Endothelial cell of umbilical vein (primary cell): ENCODE results near the gene H1-8. TPM values are rescaled to one million over a fixed set of nuclear protein-coding genes. Genes with fewer than 3 reads are reported as not detected.

Source experiments
- BruUV-seq: library from RNA; stranded (reverse); fragments of 400-500 nt; replicated peaks from 2 replicates; lab custom pipeline; 2021; lab: Mats Ljungman, UMichigan
- CTCF ChIA-PET: fragments of 300-600, 350-600 bp; sonication (Branson Sonifier 250); formaldehyde crosslinking; loops from one replicate; lab custom pipeline; 2021; ENCODE audit warnings: antibody characterized with exemption, inconsistent platforms; lab: Charles Lee
- POLR2A ChIA-PET: fragments of 300-600, 350-600 bp; sonication (Branson Sonifier 250); formaldehyde crosslinking; loops from one replicate; lab custom pipeline; 2021; ENCODE audit warnings: antibody characterized with exemption, inconsistent platforms; lab: Charles Lee
- DNase-seq: peaks from one replicate; pipeline ENCODE4 v3.0.0-alpha.2; 2011; ENCODE audit warnings: low read depth, low spot score
- FAIRE-seq: peaks from 2 replicates; lab custom pipeline; 2011; peaks lifted over from hg19 to GRCh38; lab: Jason Lieb, UNC
- H2AFZ ChIP-seq: 2 replicates; pipeline ENCODE4 v1.6.0; 2012; ENCODE audit warnings: low read depth, low read length, control low read depth, inconsistent platforms
- H3K27ac ChIP-seq: 2 replicates; pipeline ENCODE4 v1.5.1; 2011; ENCODE audit warnings: low read depth, mild to moderate bottlenecking, control low read depth, low read length, moderate library complexity; ENCODE audit not compliant: insufficient read depth
- H3K27me3 ChIP-seq, 2 experiments: 2 replicates each; pipeline versions ENCODE4 v1.6.0 to v1.6.1; 2011; ENCODE audit warnings: low read length in 2 of 2, mixed read lengths in 1 of 2; ENCODE audit not compliant: control insufficient read depth in 2 of 2, insufficient read depth in 2 of 2
- H3K36me3 ChIP-seq, 2 experiments: 2 replicates in 1 of 2; 3 replicates in 1 of 2; pipeline ENCODE4 v1.5.1; 2011; ENCODE audit warnings: low read length in 2 of 2, mild to moderate bottlenecking in 1 of 2, moderate library complexity in 1 of 2; ENCODE audit not compliant: control insufficient read depth in 2 of 2, insufficient read depth in 2 of 2; ENCODE audit errors: extremely low read depth in 1 of 2
- H3K4me1 ChIP-seq: 3 replicates; pipeline ENCODE4 v1.5.1; 2011; ENCODE audit warnings: mild to moderate bottlenecking, low read length; ENCODE audit not compliant: control insufficient read depth, insufficient read depth; ENCODE audit errors: extremely low read depth
- H3K4me2 ChIP-seq: 2 replicates; pipeline ENCODE4 v1.6.1; 2011; ENCODE audit warnings: low read length, control low read depth, mixed read lengths; ENCODE audit not compliant: insufficient read depth
- H3K4me3 ChIP-seq, 3 experiments: fragments of 200-600 bp in 1 of 3; sonication (generic), shearing (Covaris generic) in 1 of 3; replicated peaks in 1 of 3; 2 replicates each; pipeline ENCODE4 v1.5.1; 2011 to 2016; ENCODE audit warnings: control low read depth in 3 of 3, low read length in 3 of 3, mild to moderate bottlenecking in 2 of 3, inconsistent platforms in 1 of 3, low read depth in 1 of 3, moderate library complexity in 1 of 3; ENCODE audit not compliant: insufficient read depth in 1 of 3
- H3K79me2 ChIP-seq: 2 replicates; pipeline ENCODE4 v1.6.0; 2012; ENCODE audit warnings: low read length, inconsistent platforms; ENCODE audit not compliant: control insufficient read depth, insufficient read depth
- H3K9ac ChIP-seq: replicated peaks from 2 replicates; pipeline ENCODE3; 2011; ENCODE audit warnings: low read length, control low read depth; ENCODE audit not compliant: insufficient read depth; ENCODE audit errors: extremely low read depth
- H3K9me1 ChIP-seq: replicated peaks from 3 replicates; pipeline ENCODE4 v1.6.0; 2011; ENCODE audit warnings: mild to moderate bottlenecking, low read length; ENCODE audit not compliant: control insufficient read depth, insufficient read depth; ENCODE audit errors: extremely low read depth
- H3K9me3 ChIP-seq: replicated peaks from 2 replicates; pipeline ENCODE4 v1.5.1; 2012; ENCODE audit warnings: low read length, inconsistent platforms; ENCODE audit not compliant: control insufficient read depth, insufficient read depth
- H4K20me1 ChIP-seq: replicated peaks from 2 replicates; pipeline ENCODE3; 2011; ENCODE audit warnings: mild to moderate bottlenecking, low read length; ENCODE audit not compliant: control insufficient read depth, insufficient read depth; ENCODE audit errors: extremely low read depth
- EZH2 ChIP-seq: IDR thresholded peaks from 2 replicates; pipeline ENCODE4 v1.6.1; 2012; ENCODE audit warnings: borderline replicate concordance, low read depth, mild to moderate bottlenecking, moderate library complexity, low read length, inconsistent platforms; ENCODE audit not compliant: severe bottlenecking
- FOS ChIP-seq: IDR thresholded peaks from 2 replicates; pipeline ENCODE4 v1.6.1; 2011; ENCODE audit warnings: mild to moderate bottlenecking, low read length, moderate library complexity, borderline replicate concordance; ENCODE audit not compliant: insufficient read depth
- GATA2 ChIP-seq: IDR thresholded peaks from 2 replicates; pipeline ENCODE4 v1.7.0; 2011; ENCODE audit warnings: low read depth, mild to moderate bottlenecking, moderate library complexity, mixed read lengths, low read length; ENCODE audit not compliant: insufficient read length, insufficient read depth
- JUN ChIP-seq: IDR thresholded peaks from 2 replicates; pipeline ENCODE4 v1.6.1; 2011; ENCODE audit warnings: borderline replicate concordance, low read depth; ENCODE audit not compliant: insufficient read length, insufficient read depth
- MYC ChIP-seq: IDR thresholded peaks from one replicate; pipeline ENCODE4 v1.6.1; 2011; ENCODE audit warnings: mild to moderate bottlenecking, low read depth, low read length
- POLR2A ChIP-seq: IDR thresholded peaks from 2 replicates; pipeline ENCODE4 v1.6.1; 2012; ENCODE audit warnings: low read depth, mild to moderate bottlenecking, control low read depth, low read length
- POLR2AphosphoS5 ChIP-seq: IDR thresholded peaks from 2 replicates; pipeline ENCODE4 v1.6.1; 2012; ENCODE audit warnings: low read depth, mild to moderate bottlenecking, control low read depth, low read length, moderate library complexity; ENCODE audit not compliant: insufficient read depth
- dilution Hi-C: fragments of 300-500 bp; cut with MboI; formaldehyde crosslinking; loops from one replicate; pipeline ENCODE4 v1.15.0; 2019; ENCODE audit warnings: low sequenced_read_pairs; ENCODE audit not compliant: extremely low pct_ligation_motif_present
- intact Hi-C: fragments of 100-400 bp; cut with micrococcal nuclease; formaldehyde crosslinking; loops from one replicate; pipeline ENCODE4 v1.10.0; 2022
- polyA plus RNA-seq, 4 experiments: library from polyadenylated mRNA; depleted of rRNA in 3 of 4; stranded (reverse) in 3 of 4; unstranded in 1 of 4; fragments of >200 nt; gene quantifications; 2 replicates each; pipeline versions ENCODE4 v1.2.1 to v1.2.3, GENCODE V29; 2011 to 2012; ENCODE audit warnings: missing spikeins in 1 of 4
- total RNA-seq: library from RNA; stranded (reverse); gene quantifications from 2 replicates; pipeline ENCODE4 v1.2.3, GENCODE V29; 2021
- TF ChIP-seq, protein P1 (sequence below), 2 donors: IDR thresholded peaks; 1 replicate in 1 of 2; 2 replicates in 1 of 2; pipeline ENCODE4 v1.5.1; 2011; ENCODE audit warnings: low read length in 2 of 2, mild to moderate bottlenecking in 2 of 2, moderate library complexity in 2 of 2, control low read depth in 1 of 2, inconsistent platforms in 1 of 2, low read depth in 1 of 2; ENCODE audit not compliant: insufficient read depth in 1 of 2; ENCODE audit errors: extremely low read depth in 1 of 2
- TF ChIP-seq, protein P2 (sequence below): IDR thresholded peaks from 2 replicates; pipeline ENCODE4 v1.6.1; 2011; ENCODE audit not compliant: insufficient read depth, insufficient read length

Gene H1-8
- total and polyA plus RNA-seq, 2 donors (not counting 3 experiments of a cell fraction or from before 2014, with no cell fraction given): not detected

DNA sequence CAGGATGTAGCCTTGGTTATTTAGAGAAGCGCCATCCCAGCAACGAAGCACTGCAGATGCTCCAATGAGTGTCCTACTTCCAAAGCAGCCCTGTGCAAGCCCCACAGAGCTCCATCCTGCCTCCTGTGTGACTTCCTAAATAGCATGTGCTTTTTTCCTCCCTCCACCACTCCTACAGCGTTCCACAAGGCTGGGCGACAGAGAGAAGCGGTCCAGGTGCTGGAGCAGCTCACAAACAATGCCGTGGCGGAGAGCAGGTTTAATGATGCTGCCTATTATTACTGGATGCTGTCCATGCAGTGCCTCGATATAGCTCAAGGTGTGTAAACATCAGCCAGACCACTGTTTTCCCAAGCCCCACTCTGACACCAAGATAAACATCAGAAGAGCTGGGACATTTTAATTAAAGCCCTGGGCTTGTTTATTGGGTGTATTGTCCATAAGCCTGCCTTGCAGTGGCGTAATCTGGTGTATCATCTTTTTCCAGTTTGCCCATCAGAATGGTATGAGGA, 36.7 kb upstream of the H1-8 start:
- dilution Hi-C loops (no loop called here), intact Hi-C loops (no loop called here)
- TF ChIP-seq POLR2A (no peak), MYC (no peak), JUN (no peak), POLR2AphosphoS5 (no peak), GATA2 (no peak), EZH2 (no peak), FOS (no peak)
- TF ChIP-seq, protein P1, sequence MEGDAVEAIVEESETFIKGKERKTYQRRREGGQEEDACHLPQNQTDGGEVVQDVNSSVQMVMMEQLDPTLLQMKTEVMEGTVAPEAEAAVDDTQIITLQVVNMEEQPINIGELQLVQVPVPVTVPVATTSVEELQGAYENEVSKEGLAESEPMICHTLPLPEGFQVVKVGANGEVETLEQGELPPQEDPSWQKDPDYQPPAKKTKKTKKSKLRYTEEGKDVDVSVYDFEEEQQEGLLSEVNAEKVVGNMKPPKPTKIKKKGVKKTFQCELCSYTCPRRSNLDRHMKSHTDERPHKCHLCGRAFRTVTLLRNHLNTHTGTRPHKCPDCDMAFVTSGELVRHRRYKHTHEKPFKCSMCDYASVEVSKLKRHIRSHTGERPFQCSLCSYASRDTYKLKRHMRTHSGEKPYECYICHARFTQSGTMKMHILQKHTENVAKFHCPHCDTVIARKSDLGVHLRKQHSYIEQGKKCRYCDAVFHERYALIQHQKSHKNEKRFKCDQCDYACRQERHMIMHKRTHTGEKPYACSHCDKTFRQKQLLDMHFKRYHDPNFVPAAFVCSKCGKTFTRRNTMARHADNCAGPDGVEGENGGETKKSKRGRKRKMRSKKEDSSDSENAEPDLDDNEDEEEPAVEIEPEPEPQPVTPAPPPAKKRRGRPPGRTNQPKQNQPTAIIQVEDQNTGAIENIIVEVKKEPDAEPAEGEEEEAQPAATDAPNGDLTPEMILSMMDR (IDR thresholded peaks at IDR 0.05; ENCODE audit: extremely low read depth in 1 of 2, insufficient read depth in 1 of 2, low read depth in 1 of 2, low read length in 2 of 2): no peak
- TF ChIP-seq, protein P2, sequence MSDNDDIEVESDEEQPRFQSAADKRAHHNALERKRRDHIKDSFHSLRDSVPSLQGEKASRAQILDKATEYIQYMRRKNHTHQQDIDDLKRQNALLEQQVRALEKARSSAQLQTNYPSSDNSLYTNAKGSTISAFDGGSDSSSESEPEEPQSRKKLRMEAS: no peak
- POLR2A ChIA-PET: no interaction called here
- CTCF ChIA-PET: interaction anchor here (0.8 kb wide), 1 partner anchor 60 kb away, joined by 3 read pairs; no protein-coding TSS in a partner anchor
- Histone ChIP-seq H3K9me3 (no peaks in the 10 kb centered on the region), H4K20me1 (no peaks in the 10 kb centered on the region), H3K79me2 (no peaks in the 10 kb centered on the region), H3K36me3 (peaks cover 0 to 13% of the 10 kb centered on the region in 2 experiments), H2AFZ (no peak overlapping the region), H3K27ac (no peak overlapping the region), H3K9me1 (no peaks in the 10 kb centered on the region), H3K27me3 (no peaks in the 10 kb centered on the region), H3K4me3 (no peak overlapping the region), H3K9ac (no peak overlapping the region), H3K4me2 (no peak overlapping the region), H3K4me1 (no peaks in the 10 kb centered on the region)
- FAIRE-seq (no peak), DNase-seq (no peak)
- BruUV-seq: no TSS peak
